GM18498 (cell line): Measurements from ENCODE around the gene ZDHHC11B.

Experiments used
- ATAC-seq: cut with Tn5 transposase; IDR thresholded peaks from one replicate; pipeline ENCODE4 v1.9.1; 2021; ENCODE audit warnings: mild to moderate bottlenecking, moderate library complexity; ENCODE audit not compliant: unreplicated experiment

ZDHHC11B gene

DNA sequence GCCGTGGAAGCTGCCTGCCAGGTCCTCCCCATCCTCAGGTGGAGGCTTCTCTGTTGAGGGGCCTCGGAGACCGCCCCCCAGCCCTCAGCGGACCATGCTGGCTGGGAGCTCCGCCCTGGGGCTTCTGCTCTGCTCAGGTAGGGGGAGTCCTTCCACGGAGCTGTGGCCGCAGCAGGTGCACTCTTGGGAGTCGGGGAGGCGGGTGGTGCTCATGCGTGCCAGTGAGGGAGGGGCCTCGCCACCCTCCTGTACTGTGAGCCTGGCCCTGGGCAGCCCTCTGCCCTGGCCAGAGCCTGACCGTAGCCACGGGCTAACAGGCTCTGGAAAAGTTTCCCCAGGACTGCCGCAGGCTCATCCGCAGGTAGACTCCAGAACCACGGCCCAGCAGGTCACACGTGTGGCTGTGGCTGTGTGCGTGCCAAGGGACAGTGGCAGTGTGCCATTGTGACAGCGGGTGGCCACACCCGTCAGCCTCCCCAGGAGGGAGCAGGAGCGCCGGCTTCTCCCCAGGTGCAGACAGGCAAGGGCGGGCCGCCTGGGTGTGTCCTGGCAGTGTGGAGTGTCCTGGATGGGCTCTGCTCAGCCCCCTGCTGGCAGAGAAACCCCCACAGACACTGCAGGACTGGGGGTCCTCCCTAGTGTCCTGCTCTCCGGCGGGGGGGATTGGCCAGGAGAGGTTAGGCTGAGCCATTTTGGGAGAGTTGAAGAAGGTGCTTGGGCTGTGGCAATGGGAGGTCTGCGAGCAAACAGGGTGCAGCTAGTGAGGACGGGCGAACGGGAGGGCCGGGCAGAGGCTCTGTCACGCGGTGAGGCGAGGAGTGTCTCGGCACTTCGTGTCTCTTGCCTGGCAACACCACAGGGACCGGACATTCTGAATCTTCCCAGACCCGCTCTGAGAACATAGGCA, 120.8 kb downstream of the ZDHHC11B start:
- ATAC-seq: no peak

GRCh38 chr5:662751-663435, 121.6 kb downstream of the ZDHHC11B start:
- ATAC-seq: no peak

DNA sequence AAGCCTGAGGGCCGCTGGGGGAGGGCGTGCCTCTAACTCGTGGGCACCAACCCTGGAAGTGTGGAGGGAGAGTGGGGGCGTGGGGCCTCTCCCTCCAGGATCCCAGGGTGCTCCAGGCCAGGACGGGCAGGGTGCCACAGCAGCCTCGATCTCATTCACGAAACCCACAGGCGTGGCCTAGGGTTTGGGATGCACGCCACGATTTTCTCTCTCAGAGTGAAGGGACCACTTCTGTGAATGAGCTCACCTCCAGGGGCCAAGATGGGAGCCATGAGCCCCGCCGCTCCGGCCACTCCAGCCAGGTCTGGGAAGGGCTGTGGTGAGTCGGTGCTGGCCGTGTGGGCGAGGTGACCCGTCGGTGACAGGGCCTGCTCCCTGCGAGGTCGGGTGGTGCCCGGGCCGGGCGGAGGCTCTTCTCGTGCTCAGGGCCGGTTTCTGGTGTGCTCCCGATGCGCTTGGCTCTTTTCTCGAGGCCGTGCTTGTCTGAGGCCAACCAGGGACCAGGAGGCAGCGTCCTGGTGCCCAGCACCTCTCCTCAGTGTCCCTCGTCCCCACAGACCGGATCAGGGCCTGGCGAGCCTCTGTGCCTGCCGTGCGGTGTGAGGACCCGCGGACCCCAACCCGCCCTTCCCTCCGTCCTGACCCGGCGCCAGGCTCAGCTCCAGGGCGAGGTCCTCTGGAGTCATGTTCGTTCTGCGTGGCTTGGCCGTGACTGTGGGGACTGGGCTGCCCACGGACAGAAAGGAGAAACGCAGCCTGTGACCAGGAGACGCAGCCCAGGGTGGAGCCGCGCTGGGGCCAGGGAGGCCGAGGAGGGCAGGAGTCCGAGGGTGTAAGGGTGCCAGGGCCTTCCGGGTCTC, 122.4 kb downstream of the ZDHHC11B start:
- no peak for ATAC-seq

DNA sequence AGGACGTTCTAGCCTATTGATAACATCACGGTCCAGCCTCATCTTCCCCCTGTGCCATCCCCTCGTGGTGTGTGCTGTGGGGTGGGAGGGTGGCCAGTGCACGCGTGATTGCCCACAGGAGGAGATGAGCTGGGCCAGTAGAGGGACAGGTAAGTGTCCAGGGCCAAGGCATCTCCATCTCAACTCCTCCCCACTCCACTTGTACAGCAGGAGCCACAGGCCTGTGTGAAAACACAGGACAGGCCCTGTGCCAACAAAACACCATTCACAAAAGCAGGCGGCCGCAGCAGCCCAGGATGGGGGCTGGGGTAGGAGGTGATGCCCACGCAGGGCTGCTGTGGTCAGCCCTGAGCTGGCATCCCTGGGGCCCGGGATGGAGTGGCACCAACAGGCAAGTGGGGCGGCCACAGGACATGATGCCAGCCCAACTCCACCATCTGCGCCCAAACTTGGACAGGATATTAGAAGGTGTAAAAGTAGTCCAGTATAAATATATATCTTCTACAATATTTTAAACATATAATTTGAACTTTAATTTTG, 124.0 kb downstream of the ZDHHC11B start:
- ATAC-seq: no peak
